Omental fat pad (tissue), 4 donors: ENCODE measurements around the gene CRTC2. TPM values are rescaled to one million over a fixed set of nuclear protein-coding genes. Genes with fewer than 3 reads are reported as not detected.
"Not testable (repeated sequence)": the region's sequence is repeated elsewhere in the genome, so short reads cannot be mapped to it uniquely, and the experiment has no call there.

Experiments used
- ATAC-seq: fragments of 150-250 bp; one replicate; pipeline ENCODE4 v1.9.1; 2016; ENCODE audit warnings: mild to moderate bottlenecking, moderate library complexity; ENCODE audit not compliant: low FRiP score
- DNase-seq: peaks from one replicate; pipeline ENCODE4 v3.0.0-alpha.2; 2019; ENCODE audit warnings: low spot score
- total RNA-seq, 4 donors: library from RNA; depleted of rRNA; stranded (reverse); fragments of >200 nt; gene quantifications; one replicate each; pipeline ENCODE4 v1.1.0, GENCODE V29; 2016
- TF ChIP-seq, protein P1 (sequence below), 3 donors: fragments of 450-650 bp; IDR thresholded peaks; one replicate each; pipeline ENCODE4 v1.5.1; 2016 to 2017; ENCODE audit warnings: antibody characterized with exemption in 3 of 3, mild to moderate bottlenecking in 3 of 3, moderate library complexity in 2 of 3

Gene CRTC2
- total RNA-seq = 10 to 100 TPM; 11.9 to 17.7 (median 16.3) TPM

GRCh38 chr1:153958111-153958960 lies at the start of gene CRTC2:
Gene CRTC2 (minus strand): TSS chr1:153958612. CDS start chr1:153958497, 115 bp downstream.
- ATAC-seq (peak; percentile 86), DNase-seq (peak; percentile 98)
- TF ChIP-seq, protein P1, sequence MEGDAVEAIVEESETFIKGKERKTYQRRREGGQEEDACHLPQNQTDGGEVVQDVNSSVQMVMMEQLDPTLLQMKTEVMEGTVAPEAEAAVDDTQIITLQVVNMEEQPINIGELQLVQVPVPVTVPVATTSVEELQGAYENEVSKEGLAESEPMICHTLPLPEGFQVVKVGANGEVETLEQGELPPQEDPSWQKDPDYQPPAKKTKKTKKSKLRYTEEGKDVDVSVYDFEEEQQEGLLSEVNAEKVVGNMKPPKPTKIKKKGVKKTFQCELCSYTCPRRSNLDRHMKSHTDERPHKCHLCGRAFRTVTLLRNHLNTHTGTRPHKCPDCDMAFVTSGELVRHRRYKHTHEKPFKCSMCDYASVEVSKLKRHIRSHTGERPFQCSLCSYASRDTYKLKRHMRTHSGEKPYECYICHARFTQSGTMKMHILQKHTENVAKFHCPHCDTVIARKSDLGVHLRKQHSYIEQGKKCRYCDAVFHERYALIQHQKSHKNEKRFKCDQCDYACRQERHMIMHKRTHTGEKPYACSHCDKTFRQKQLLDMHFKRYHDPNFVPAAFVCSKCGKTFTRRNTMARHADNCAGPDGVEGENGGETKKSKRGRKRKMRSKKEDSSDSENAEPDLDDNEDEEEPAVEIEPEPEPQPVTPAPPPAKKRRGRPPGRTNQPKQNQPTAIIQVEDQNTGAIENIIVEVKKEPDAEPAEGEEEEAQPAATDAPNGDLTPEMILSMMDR (IDR thresholded peaks at IDR 0.05) = no peak

DNA sequence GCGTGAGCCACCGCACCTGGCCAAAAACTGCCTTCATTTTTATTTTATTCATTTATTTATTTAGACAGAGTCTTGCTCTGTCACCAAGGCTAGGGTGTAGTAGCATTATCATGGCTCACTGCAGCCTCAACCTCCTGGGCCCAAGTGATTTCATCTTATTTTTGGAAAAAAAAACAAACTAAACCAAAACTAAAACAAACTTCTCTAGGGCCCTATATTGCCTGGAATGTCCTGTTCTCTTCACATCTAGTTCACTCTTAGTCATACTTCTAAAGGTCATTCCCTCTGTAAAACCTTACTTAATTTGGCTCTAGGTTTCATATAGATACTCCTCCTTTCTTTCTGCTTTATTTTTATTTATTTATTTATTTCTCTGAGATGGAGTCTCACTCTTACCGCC lies 47.7 kb upstream of the CRTC2 start:
- ATAC-seq (no peak), DNase-seq (no peak)
- TF ChIP-seq, protein P1 (IDR thresholded peaks at IDR 0.05) = no peak

- DNase-seq = no peak
- no peak for ATAC-seq
- TF ChIP-seq, protein P1 (IDR thresholded peaks at IDR 0.05) = no peak
Observed at GRCh38 chr1:154000420-154000819, 42.0 kb upstream of the CRTC2 start.

GRCh38 chr1:153996882-153997281 lies 38.5 kb upstream of the CRTC2 start:
- not testable (repeated sequence) for ATAC-seq, DNase-seq

DNA sequence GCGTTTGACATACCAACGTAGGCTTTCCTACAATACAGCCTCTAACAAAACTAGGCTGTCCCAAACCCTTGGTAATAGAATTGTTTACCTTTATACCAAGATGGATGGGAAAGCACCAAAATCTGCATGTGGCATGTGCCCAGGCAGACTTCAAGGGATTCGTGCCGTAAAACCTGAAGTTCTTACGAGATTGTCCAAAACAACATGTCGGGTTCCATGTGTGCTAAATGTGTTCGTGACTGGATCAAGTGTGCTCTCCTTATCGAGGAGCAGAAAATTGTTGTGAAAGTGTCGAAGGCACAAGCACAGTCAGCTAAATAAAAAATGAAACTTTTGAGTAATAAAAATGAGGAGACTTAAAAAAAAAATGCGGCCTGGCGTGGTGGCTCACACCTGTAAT lies 37.2 kb upstream of the CRTC2 start:
- TF ChIP-seq, protein P1 (IDR thresholded peaks at IDR 0.05) = no peak
- ATAC-seq = no peak

GRCh38 chr1:153995202-153995601 lies 36.8 kb upstream of the CRTC2 start:
- no peak for DNase-seq
- ATAC-seq = no peak
- TF ChIP-seq, protein P1 (IDR thresholded peaks at IDR 0.05) = no peak

More for the DNA sequence above, 37.2 kb upstream of the CRTC2 start:
- DNase-seq = no peak

DNA sequence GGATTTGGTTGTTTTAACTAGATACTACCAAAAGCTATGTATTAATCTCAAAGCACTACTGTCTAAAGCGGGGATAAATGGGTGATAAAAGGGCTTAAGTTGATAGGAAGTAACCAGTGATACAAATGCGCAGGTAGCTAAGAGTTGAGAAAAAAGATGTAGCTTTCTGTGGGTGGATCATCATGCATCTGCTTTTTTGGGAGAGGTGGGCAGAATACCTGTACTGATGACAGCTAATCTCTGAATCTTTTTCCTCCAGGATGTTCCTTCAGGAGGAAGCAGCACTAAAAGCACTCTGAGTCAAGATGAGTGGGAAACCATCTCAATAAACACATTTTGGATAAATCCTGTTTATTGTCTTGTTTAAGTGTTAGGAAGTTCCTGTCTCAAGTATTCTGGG lies 33.4 kb upstream of the CRTC2 start:
- DNase-seq (no peak), ATAC-seq (no peak)
- TF ChIP-seq, protein P1 (IDR thresholded peaks at IDR 0.05) = no peak
